GM15510 (cell line): ENCODE data around the gene CNNM4.

Experiments used
- POLR2A ChIP-seq: IDR thresholded peaks from 3 replicates; pipeline ENCODE4 v1.6.1; 2011; ENCODE audit warnings: borderline replicate concordance; ENCODE audit not compliant: insufficient read length; ENCODE audit errors: extremely low read depth

The CNNM4 gene

DNA sequence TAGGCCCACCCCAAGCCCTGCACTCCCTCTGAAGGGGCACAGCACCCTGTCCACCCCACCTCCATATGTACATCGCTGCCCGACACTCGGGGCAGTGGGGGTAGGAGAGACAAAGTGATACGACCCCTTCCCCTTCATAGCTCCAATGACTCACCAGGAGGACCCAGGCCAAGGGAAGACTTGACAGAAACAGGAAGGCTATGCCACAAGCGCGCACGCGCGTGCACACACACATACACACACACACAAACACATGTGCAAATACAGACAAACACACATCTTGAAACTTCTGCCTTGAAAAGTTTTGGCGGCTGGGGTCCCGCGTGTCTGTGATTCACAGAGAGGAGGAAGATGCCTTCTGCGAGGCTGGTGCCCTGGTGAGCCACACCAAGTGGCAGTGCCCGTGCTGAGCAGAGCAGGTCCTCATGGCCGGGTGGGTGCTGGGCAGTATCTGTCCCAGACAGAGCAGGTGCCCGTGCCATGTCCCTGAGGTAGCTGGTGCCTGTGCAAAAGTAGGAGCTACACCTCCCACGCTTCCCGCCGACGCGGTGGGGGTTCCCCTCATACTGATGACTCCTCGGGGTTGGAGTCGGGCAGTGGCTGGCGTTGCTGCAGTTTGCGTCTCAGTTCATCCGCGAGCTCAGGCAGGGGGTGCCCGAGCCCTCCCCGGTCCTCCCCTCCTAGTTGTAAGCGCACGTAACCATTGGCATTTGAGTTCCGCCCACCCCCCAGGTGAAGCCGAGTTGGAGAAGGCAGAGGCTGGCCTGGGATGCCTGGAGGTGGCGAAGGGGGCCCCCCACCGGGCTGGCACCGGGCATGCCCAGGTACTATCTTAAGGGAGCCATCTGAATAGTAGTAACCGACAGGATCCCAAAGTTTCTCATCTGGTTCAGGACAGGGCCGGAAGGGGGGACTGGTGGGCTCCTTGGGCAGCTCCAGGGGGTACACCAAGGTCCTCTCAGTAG, 99.6 kb downstream of the CNNM4 start:
- no peak for TF ChIP-seq POLR2A

DNA sequence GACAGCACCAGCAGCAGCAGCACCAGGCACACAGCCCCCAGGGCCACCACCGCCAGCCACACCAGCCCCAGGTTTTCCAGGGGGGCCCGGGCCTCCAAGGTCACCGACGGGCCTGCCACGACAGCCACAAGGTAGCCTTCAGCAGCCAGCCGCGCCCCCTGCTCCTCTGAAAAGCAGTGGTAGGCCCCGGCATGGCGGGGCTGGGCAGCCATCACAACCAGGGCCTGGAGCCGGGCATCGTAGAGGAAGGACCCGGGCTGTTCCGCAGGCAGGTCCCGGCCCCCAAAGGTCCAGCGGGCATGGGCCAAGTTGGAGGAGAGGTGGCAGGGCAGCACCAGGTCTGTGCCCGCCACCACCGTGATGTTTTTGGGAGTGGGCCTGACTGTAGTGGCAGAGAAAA, 100.4 kb downstream of the CNNM4 start:
- no peak for TF ChIP-seq POLR2A
